Ovary (tissue), 3 donors: ENCODE results near the gene SEMA4D.

ENCODE experiments used
- CTCF ChIP-seq, 3 donors: fragments of 450-650 bp in 2 of 3; fragments of 200-600 bp in 1 of 3; IDR thresholded peaks; one replicate each; pipeline versions ENCODE4 v1.5.1 to v1.8.0; 2016 to 2022; ENCODE audit warnings: antibody characterized with exemption in 3 of 3, mild to moderate bottlenecking in 1 of 3
- POLR2A ChIP-seq: fragments of 450-650 bp; IDR thresholded peaks from one replicate; pipeline ENCODE4 v1.6.1; 2017; ENCODE audit warnings: antibody characterized with exemption, mild to moderate bottlenecking, moderate library complexity
- donor health status: DM: no; HTN: no; CAD: no.

- no peak for TF ChIP-seq CTCF (IDR thresholded peaks at IDR 0.05)
- no peak for TF ChIP-seq POLR2A
Measured at GRCh38 chr9:89494199-89494598, 3.7 kb downstream of the SEMA4D start.
